Amniotic stem cell (primary cell): ENCODE measurements around the gene TERT.

ENCODE experiments used
- DNase-seq: peaks from one replicate; lab custom pipeline; 2025; lab: John Stamatoyannopoulos, UW

Gene TERT

GRCh38 chr5:1219098-1219767 lies 75.6 kb downstream of the TERT start:
- no peak for DNase-seq

GRCh38 chr5:1218351-1219080 lies 76.4 kb downstream of the TERT start:
- no peak for DNase-seq

GRCh38 chr5:1217596-1218206 lies 77.2 kb downstream of the TERT start:
- no peak for DNase-seq

GRCh38 chr5:1216918-1217295 lies 78.0 kb downstream of the TERT start:
- DNase-seq, result no peak

GRCh38 chr5:1216211-1216917 lies 78.5 kb downstream of the TERT start:
- DNase-seq, result no peak

- DNase-seq, result no peak
These were observed 79.4 kb downstream of the TERT start for GRCh38 chr5:1215320-1216096.

DNA sequence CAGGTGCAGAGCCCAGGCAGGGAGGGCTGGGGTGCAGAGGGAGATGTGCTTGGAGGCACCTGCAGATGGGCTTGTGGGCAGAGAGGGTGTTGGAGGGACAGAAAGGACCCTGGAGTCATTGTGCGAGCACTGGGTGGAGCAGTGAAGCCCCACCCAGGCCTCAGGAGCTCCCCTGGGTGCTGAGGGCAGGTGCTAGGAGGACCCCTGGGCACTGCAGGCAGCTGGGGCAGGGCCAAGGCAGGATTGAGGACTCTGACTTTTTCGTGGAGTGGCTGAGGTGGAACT lies 80.0 kb downstream of the TERT start:
- no peak for DNase-seq

DNA sequence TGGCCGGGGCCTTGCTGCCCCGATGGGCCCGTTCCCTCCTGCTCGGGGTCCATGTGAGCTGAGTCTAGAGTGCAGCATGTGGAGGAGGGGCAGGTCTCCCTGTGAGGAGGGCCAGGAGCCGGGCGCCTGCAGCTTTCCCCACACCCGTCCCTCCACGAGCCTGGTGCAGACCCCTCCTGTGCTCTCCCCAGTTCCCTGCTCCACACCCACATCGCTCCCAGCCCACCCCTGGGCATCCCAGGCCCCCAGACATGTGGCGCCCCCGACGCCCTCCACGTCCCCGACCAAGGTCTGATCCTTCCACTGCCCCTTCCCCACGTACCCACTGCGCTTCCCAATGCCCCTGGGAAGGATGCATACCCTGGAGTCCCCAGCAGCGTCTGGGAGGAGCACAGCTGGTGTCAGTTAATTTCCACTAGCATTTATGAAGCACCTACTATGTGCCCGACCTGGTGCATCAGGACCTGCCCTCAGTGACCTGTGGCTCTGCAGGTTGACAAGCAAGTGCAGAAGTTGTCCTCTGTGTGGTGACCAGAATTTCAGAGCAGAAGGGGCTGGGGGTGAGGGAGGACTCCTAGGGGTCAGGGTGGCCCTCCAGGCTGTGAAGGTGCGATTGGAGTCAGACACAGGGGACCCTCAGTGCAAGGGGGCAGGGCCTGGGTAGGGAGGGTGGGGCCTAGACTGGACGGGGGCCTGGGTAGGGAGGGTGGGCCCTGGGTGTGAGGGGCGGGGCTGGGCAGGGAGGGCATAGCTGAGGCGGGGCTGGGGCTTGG lies 80.5 kb downstream of the TERT start:
- no peak for DNase-seq

- DNase-seq, result no peak
These were observed 81.2 kb downstream of the TERT start for GRCh38 chr5:1213508-1214162.

- no peak for DNase-seq
These were observed 82.0 kb downstream of the TERT start for GRCh38 chr5:1212881-1213280.

DNA sequence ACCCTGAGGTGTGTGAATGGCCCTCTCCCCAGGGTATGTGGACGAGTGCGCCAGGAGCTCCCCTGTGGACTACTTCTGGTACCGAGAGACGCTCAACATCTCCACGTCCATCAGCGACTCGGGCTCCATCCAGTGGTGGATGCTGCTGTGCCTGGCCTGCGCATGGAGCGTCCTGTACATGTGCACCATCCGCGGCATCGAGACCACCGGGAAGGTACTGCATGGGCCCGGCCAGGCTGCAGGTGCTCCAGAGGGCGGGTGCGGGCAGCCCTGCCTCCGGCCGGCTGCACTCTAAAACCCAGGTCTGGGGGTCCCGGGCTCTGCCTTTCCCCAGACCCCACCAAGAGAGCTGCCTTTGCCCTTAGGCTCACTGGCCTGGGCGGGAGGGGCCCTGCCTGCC lies 82.6 kb downstream of the TERT start:
- DNase-seq, result no peak

DNA sequence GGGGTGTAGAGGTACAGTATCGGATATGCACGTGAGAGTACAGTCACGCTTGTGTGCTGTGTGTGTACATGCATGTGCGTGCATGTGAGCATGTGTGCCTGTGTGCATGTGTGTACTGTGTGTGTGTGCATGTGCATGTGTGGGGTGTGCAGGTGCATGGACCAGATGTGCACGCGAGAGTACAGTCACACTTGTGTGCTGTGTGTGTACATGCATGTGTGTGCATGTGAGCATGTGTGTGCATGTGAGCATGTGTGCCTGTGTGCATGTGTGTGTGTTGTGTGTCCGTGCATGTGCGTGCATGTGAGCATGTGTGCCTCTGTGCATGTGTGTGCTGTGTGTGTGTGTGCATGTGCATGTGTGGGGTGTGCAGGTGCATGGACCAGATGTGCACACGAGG lies 83.2 kb downstream of the TERT start:
- no peak for DNase-seq

- DNase-seq, result no peak
These were observed 84.0 kb downstream of the TERT start for GRCh38 chr5:1210832-1211251.

- no peak for DNase-seq
These were observed 84.7 kb downstream of the TERT start for GRCh38 chr5:1209896-1210776.

GRCh38 chr5:1209489-1209852 lies 85.4 kb downstream of the TERT start:
- no peak for DNase-seq

DNA sequence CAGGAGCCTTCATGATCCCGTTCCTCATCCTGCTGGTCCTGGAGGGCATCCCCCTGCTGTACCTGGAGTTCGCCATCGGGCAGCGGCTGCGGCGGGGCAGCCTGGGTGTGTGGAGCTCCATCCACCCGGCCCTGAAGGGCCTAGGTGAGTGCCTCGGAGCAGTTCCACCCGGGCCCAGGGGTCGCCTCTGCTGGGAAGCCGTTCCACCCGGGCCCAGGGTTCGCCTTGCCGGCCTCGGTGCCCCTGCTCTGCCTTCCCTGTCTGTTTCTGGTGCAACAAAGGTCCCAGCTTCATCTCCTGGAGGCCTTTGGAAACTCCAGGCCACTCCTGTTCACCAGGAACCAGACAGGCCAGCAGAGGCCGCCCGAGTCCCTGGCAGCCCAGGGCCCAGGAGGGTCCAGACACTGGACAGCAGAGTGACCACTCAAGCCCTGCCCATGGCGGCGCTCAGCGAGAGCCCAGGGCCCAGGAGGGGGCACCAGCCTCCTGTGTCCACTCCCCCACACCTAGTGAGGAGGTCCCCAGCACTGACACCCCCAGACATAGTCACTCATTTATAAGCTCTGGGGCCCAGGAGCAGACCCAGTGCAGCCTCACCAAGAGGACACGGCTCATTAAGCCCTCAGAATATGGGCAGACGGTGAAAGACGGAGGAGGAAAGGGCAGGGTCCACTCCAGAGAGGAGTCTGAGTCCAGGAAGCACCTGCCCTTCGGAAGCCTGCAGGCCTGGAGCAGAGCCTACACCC lies 86.0 kb downstream of the TERT start:
- no peak for DNase-seq

DNA sequence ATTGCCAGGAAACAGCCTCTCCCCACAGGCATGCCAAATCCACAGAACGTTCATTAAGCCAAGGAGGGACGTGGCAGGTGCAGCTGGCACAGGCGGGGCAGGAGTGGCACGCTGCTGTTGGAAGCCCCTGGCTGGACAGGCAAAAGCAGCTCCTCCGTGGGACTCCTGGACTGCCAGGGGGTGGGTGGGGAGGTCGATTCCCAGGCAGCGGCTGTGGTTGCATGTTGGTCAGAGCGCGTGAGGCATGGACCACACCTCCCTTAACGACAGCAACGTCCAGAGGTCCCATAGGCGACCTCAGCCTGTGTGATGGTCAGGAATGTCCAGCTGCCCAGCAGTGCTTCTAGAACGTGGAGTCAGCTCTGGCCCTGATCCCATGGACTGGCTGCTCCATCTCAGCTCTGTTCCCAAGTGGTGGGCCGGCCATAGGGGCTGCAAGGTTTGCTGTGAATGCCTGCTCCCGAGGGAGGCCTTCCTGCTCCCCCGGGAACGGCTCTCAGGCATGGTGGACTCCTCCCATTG lies 86.6 kb downstream of the TERT start:
- DNase-seq, result no peak

DNA sequence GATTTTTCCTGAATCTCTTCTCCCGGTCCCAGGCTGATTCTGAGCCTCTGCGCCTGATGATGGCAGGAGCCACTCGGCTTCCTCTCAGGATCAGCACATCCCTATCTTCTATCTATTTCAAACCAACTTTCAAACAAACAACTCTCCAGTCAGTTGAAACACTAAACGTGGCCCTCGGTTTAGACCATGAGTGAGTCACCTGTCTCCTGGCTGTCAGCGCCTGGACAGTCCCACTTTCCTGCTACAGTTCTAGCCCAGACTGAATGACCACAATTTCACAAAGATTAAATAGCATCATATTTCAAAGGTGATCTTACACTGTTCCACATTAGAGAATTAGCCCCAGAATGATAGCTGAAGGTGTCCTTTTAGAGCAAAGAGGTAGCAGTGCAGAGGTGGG lies 87.3 kb downstream of the TERT start:
- DNase-seq, result no peak
